Measurements from ENCODE around the gene AKIRIN1.

AKIRIN1 gene

GRCh38 chr1:38958967-38959366 lies 32.1 kb upstream of the AKIRIN1 start:
- Histone ChIP-seq H3K4me3 (ENCODE audit: low read length, poor library complexity, severe bottlenecking) (no peak overlapping the region), H3F3A (ENCODE audit: low read depth) (no peaks in the 10 kb centered on the region), H3K9me2 (replicated peaks; ENCODE audit: low read depth, low read length) (no peaks in the 10 kb centered on the region), H2AFZ (ENCODE audit: low read length) (no peak overlapping the region), H3K4me2 (ENCODE audit: low read depth, low read length, poor library complexity, severe bottlenecking) (no peak overlapping the region), H3K4me1 (ENCODE audit: insufficient read depth, low read length, poor library complexity, severe bottlenecking) (no peaks in the 10 kb centered on the region), H3K9me3 (ENCODE audit: insufficient read depth, low read depth, low read length) (no peaks in the 10 kb centered on the region), H4K20me1 (ENCODE audit: insufficient read depth, low read length, poor library complexity, severe bottlenecking) (no peaks in the 10 kb centered on the region), H3K9ac (ENCODE audit: low read depth, low read length, poor library complexity, severe bottlenecking) (no peak overlapping the region), H3K36me3 (ENCODE audit: insufficient read depth, low read length) (no peaks in the 10 kb centered on the region), H3K79me2 (ENCODE audit: insufficient read depth, low read length) (no peaks in the 10 kb centered on the region), H3K27me3 (ENCODE audit: insufficient read depth, low read length, poor library complexity, severe bottlenecking) (no peaks in the 10 kb centered on the region)
- no peak for TF ChIP-seq EZH2phosphoT487 (IDR thresholded peaks at IDR 0.05; ENCODE audit: borderline replicate concordance)
- no peak for TF ChIP-seq CTCF (conservative IDR thresholded peaks at IDR 0.05; ENCODE audit: low read length)

- Histone ChIP-seq H3K36me3 (ENCODE audit: insufficient read depth, low read length) (no peaks in the 10 kb centered on the region), H3K4me3 (ENCODE audit: low read length, poor library complexity, severe bottlenecking) (no peak overlapping the region), H3F3A (ENCODE audit: low read depth) (no peaks in the 10 kb centered on the region), H3K9me3 (ENCODE audit: insufficient read depth, low read depth, low read length) (no peaks in the 10 kb centered on the region), H4K20me1 (ENCODE audit: insufficient read depth, low read length, poor library complexity, severe bottlenecking) (no peaks in the 10 kb centered on the region), H3K9me2 (replicated peaks; ENCODE audit: low read depth, low read length) (no peaks in the 10 kb centered on the region), H3K4me1 (ENCODE audit: insufficient read depth, low read length, poor library complexity, severe bottlenecking) (no peaks in the 10 kb centered on the region), H3K4me2 (ENCODE audit: low read depth, low read length, poor library complexity, severe bottlenecking) (no peak overlapping the region), H3K9ac (ENCODE audit: low read depth, low read length, poor library complexity, severe bottlenecking) (no peak overlapping the region), H3K79me2 (ENCODE audit: insufficient read depth, low read length) (no peaks in the 10 kb centered on the region), H2AFZ (ENCODE audit: low read length) (no peak overlapping the region), H3K27me3 (ENCODE audit: insufficient read depth, low read length, poor library complexity, severe bottlenecking) (no peaks in the 10 kb centered on the region)
- TF ChIP-seq CTCF (conservative IDR thresholded peaks at IDR 0.05; ENCODE audit: low read length) (no peak), EZH2phosphoT487 (IDR thresholded peaks at IDR 0.05; ENCODE audit: borderline replicate concordance) (no peak)
Measured at GRCh38 chr1:38962113-38962512, 29.0 kb upstream of the AKIRIN1 start.

GRCh38 chr1:38962560-38962959 lies 28.5 kb upstream of the AKIRIN1 start:
- Histone ChIP-seq H3K9me2 (replicated peaks; ENCODE audit: low read depth, low read length) (no peaks in the 10 kb centered on the region), H3K9ac (ENCODE audit: low read depth, low read length, poor library complexity, severe bottlenecking) (no peak overlapping the region), H4K20me1 (ENCODE audit: insufficient read depth, low read length, poor library complexity, severe bottlenecking) (no peaks in the 10 kb centered on the region), H3K9me3 (ENCODE audit: insufficient read depth, low read depth, low read length) (no peaks in the 10 kb centered on the region), H2AFZ (ENCODE audit: low read length) (no peak overlapping the region), H3K4me3 (ENCODE audit: low read length, poor library complexity, severe bottlenecking) (no peak overlapping the region), H3F3A (ENCODE audit: low read depth) (no peaks in the 10 kb centered on the region), H3K27me3 (ENCODE audit: insufficient read depth, low read length, poor library complexity, severe bottlenecking) (no peaks in the 10 kb centered on the region), H3K79me2 (ENCODE audit: insufficient read depth, low read length) (no peaks in the 10 kb centered on the region), H3K36me3 (ENCODE audit: insufficient read depth, low read length) (no peaks in the 10 kb centered on the region), H3K4me2 (ENCODE audit: low read depth, low read length, poor library complexity, severe bottlenecking) (no peak overlapping the region), H3K4me1 (ENCODE audit: insufficient read depth, low read length, poor library complexity, severe bottlenecking) (no peaks in the 10 kb centered on the region)
- no peak for TF ChIP-seq CTCF (conservative IDR thresholded peaks at IDR 0.05; ENCODE audit: low read length)
- TF ChIP-seq EZH2phosphoT487 (IDR thresholded peaks at IDR 0.05; ENCODE audit: borderline replicate concordance): no peak
